H9 (cell line): Measurements from ENCODE around the gene GGT7. TPM values are rescaled to one million over a fixed set of nuclear protein-coding genes. Genes with fewer than 3 reads are reported as not detected.

ENCODE experiments used
- DNase-seq: peaks from one replicate; pipeline ENCODE4 v3.0.0-alpha.2; 2017
- H2AFZ ChIP-seq: one replicate; pipeline ENCODE4 v1.6.1; 2013; ENCODE audit warnings: mild to moderate bottlenecking, low read length, control low read depth, moderate library complexity
- H2AK5ac ChIP-seq: 2 replicates; pipeline ENCODE4 v1.6.1; 2013; ENCODE audit warnings: low read length, control low read depth, mixed read lengths; ENCODE audit not compliant: insufficient read length
- H2BK120ac ChIP-seq: one replicate; pipeline ENCODE4 v1.6.1; 2013; ENCODE audit warnings: low read depth, mild to moderate bottlenecking, low read length, control low read depth, inconsistent platforms; ENCODE audit not compliant: poor library complexity, severe bottlenecking
- H2BK12ac ChIP-seq: 2 replicates; pipeline ENCODE4 v1.6.1; 2013; ENCODE audit warnings: low read length, control low read depth, mixed read lengths, low read depth; ENCODE audit not compliant: insufficient read length
- H2BK15ac ChIP-seq: 2 replicates; pipeline ENCODE4 v1.6.1; 2013; ENCODE audit warnings: low read depth, low read length, control low read depth
- H2BK20ac ChIP-seq: one replicate; pipeline ENCODE4 v1.6.1; 2013; ENCODE audit warnings: low read depth, mild to moderate bottlenecking, low read length, control low read depth, inconsistent platforms; ENCODE audit not compliant: poor library complexity, severe bottlenecking
- H2BK5ac ChIP-seq: 2 replicates; pipeline ENCODE4 v1.6.1; 2013; ENCODE audit warnings: low read length, control low read depth, mixed read lengths; ENCODE audit not compliant: insufficient read length
- H3K14ac ChIP-seq: 2 replicates; pipeline ENCODE4 v1.6.1; 2013; ENCODE audit warnings: low read length, control low read depth; ENCODE audit not compliant: insufficient read depth
- H3K18ac ChIP-seq: 2 replicates; pipeline ENCODE4 v1.6.1; 2013; ENCODE audit warnings: low read depth, mild to moderate bottlenecking, mixed read lengths, low read length, control low read depth; ENCODE audit not compliant: insufficient read length
- H3K23ac ChIP-seq: 2 replicates; pipeline ENCODE4 v1.6.1; 2013; ENCODE audit warnings: low read length, control low read depth, mixed read lengths, low read depth; ENCODE audit not compliant: insufficient read length
- H3K23me2 ChIP-seq: 2 replicates; pipeline ENCODE4 v1.6.1; 2013; ENCODE audit warnings: low read depth, mild to moderate bottlenecking, mixed read lengths, low read length, control low read depth; ENCODE audit not compliant: insufficient read length, poor library complexity, severe bottlenecking
- H3K27ac ChIP-seq: 2 replicates; pipeline ENCODE4 v1.5.1; 2013; ENCODE audit warnings: low read length, control low read depth, mixed read lengths, low read depth; ENCODE audit not compliant: insufficient read length
- H3K27me3 ChIP-seq: 2 replicates; pipeline ENCODE4 v1.6.1; 2013; ENCODE audit warnings: low read length, control low read depth, inconsistent platforms; ENCODE audit not compliant: insufficient read depth
- H3K4ac ChIP-seq: 2 replicates; pipeline ENCODE4 v1.6.1; 2013; ENCODE audit warnings: low read depth, mild to moderate bottlenecking, control low read depth, inconsistent platforms, low read length, moderate library complexity
- H3K4me1 ChIP-seq: 2 replicates; pipeline ENCODE4 v1.6.1; 2013; ENCODE audit warnings: low read length, control low read depth, inconsistent platforms; ENCODE audit not compliant: insufficient read depth
- H3K4me2 ChIP-seq: 2 replicates; pipeline ENCODE4 v1.6.1; 2013; ENCODE audit warnings: low read length, control low read depth, mixed read lengths; ENCODE audit not compliant: insufficient read length, insufficient read depth
- H3K56ac ChIP-seq: 2 replicates; pipeline ENCODE4 v1.6.1; 2013; ENCODE audit warnings: low read depth, mild to moderate bottlenecking, mixed read lengths, low read length, control low read depth; ENCODE audit not compliant: insufficient read length
- H3K79me1 ChIP-seq: 2 replicates; pipeline ENCODE4 v1.6.1; 2013; ENCODE audit warnings: low read depth, mild to moderate bottlenecking, moderate library complexity, low read length, control low read depth, inconsistent platforms; ENCODE audit not compliant: insufficient read depth, poor library complexity, severe bottlenecking
- H3K79me2 ChIP-seq: 2 replicates; pipeline ENCODE4 v1.6.1; 2013; ENCODE audit warnings: low read length, control low read depth, inconsistent platforms; ENCODE audit not compliant: insufficient read depth
- H3K9ac ChIP-seq: 2 replicates; pipeline ENCODE4 v1.6.1; 2013; ENCODE audit warnings: low read length, control low read depth, mixed read lengths; ENCODE audit not compliant: insufficient read length; ENCODE audit errors: extremely low read depth
- H3K9me3 ChIP-seq: one replicate; pipeline ENCODE4 v1.6.1; 2013; ENCODE audit warnings: low read depth, low read length, inconsistent platforms; ENCODE audit not compliant: control insufficient read depth
- H3T11ph ChIP-seq: one replicate; pipeline ENCODE4 v1.6.1; 2013; ENCODE audit warnings: mild to moderate bottlenecking, low read length, control low read depth, inconsistent platforms
- H4K20me1 ChIP-seq: one replicate; pipeline ENCODE4 v1.6.1; 2013; ENCODE audit not compliant: control insufficient read depth, insufficient read length, insufficient read depth
- H4K5ac ChIP-seq: 2 replicates; pipeline ENCODE4 v1.6.1; 2013; ENCODE audit warnings: low read depth, mild to moderate bottlenecking, mixed read lengths, low read length, control low read depth; ENCODE audit not compliant: insufficient read length
- H4K8ac ChIP-seq: replicated peaks from 2 replicates; pipeline ENCODE4 v1.6.1; 2013; ENCODE audit warnings: low read length, control low read depth, mixed read lengths, low read depth; ENCODE audit not compliant: insufficient read length
- H4K91ac ChIP-seq: 2 replicates; pipeline ENCODE4 v1.6.1; 2013; ENCODE audit warnings: low read depth, mild to moderate bottlenecking, moderate library complexity, mixed read lengths, low read length, control low read depth; ENCODE audit not compliant: insufficient read length
- H3K27ac Mint-ChIP-seq, 3 experiments: 2 replicates in 2 of 3; 3 replicates in 1 of 3; pipeline ENCODE4 v1.8.0; 2020 to 2021; ENCODE audit warnings: mixed read lengths in 3 of 3, mild to moderate bottlenecking in 1 of 3, moderate library complexity in 1 of 3
- H3K27me3 Mint-ChIP-seq: 2 replicates; pipeline ENCODE4 v1.8.0; 2021; ENCODE audit warnings: low read depth, mild to moderate bottlenecking, moderate library complexity, mixed read lengths
- H3K36me3 Mint-ChIP-seq, 3 experiments: 2 replicates in 2 of 3; 3 replicates in 1 of 3; pipeline ENCODE4 v1.8.0; 2020 to 2021; ENCODE audit warnings: low read depth in 3 of 3, mixed read lengths in 3 of 3; ENCODE audit not compliant: insufficient read depth in 1 of 3
- H3K4me1 Mint-ChIP-seq, 2 experiments: 2 replicates each; pipeline ENCODE4 v1.8.0; 2020; ENCODE audit warnings: mixed read lengths in 2 of 2
- H3K4me3 Mint-ChIP-seq, 2 experiments: 2 replicates in 1 of 2; 3 replicates in 1 of 2; pipeline ENCODE4 v1.8.0; 2020 to 2021; ENCODE audit warnings: mild to moderate bottlenecking in 2 of 2, mixed read lengths in 2 of 2, moderate library complexity in 1 of 2
- H3K9me3 Mint-ChIP-seq, 2 experiments: 2 replicates in 1 of 2; 3 replicates in 1 of 2; pipeline ENCODE4 v1.8.0; 2020; ENCODE audit warnings: mild to moderate bottlenecking in 2 of 2, mixed read lengths in 2 of 2, moderate library complexity in 1 of 2
- WGBS: extraction: QIAGEN DNeasy Blood & Tissue Kit; methylation state at CpG from one replicate; pipeline ENCODE4 v1.1.7; 2013; ENCODE audit warnings: missing lambda C conversion rate, low lambda C conversion rate, mixed read lengths; ENCODE audit not compliant: insufficient read length; ENCODE audit errors: extremely low coverage; 5-methylcytosine and 5-hydroxymethylcytosine counted together
- total RNA-seq: library from RNA; stranded (reverse); gene quantifications from 2 replicates; pipeline ENCODE4 v1.2.1, GENCODE V29; 2021
- TF ChIP-seq, protein P1 (sequence below): fragments of 200-600 bp; sonication (generic); conservative IDR thresholded peaks from 3 replicates; pipeline ENCODE4 v1.8.0; 2021; ENCODE audit warnings: antibody characterized with exemption, mild to moderate bottlenecking

GGT7 gene
- total RNA-seq, 1 experiment from 2014 or later, result 38.6 TPM

DNA sequence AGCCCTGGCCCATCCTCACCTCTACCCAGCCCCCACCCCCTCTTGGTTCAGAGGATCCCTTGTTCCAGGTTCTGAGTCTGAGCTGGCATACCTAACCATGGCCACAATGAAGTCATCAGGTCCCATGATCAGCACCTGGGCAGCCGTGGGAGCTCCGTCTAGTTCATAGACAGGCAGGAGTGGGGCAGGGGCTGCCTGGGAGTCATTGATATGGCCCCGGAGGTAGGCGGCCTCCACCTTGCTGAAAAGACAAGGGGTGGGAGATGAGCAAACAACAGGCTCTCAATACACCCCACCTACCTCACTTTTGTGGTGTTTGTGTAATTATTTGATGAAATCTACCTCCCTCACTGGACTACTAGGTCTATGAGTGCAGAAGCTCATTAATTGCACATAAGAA lies 20.4 kb downstream of the GGT7 start:
- H2BK15ac ChIP-seq, result no peak overlapping the region
- no peak overlapping the region for H3K14ac ChIP-seq
- no peak overlapping the region for H3K23ac ChIP-seq
- no peaks in the 10 kb centered on the region for H3K79me2 ChIP-seq
- H3K18ac ChIP-seq, result no peak overlapping the region
- H3K56ac ChIP-seq, result no peak overlapping the region
- no peak overlapping the region for H2BK12ac ChIP-seq
- no peak overlapping the region for H3T11ph ChIP-seq
- no peak for DNase-seq
- peaks cover 8 to 62% (median 25%) of the 10 kb centered on the region in 3 experiments; a peak in 6 of 7 replicates for H3K36me3 Mint-ChIP-seq
- no peak overlapping the region for H2BK20ac ChIP-seq
- H3K4me3 Mint-ChIP-seq, result no peak overlapping the region
- H3K4ac ChIP-seq, result no peak overlapping the region
- H3K4me2 ChIP-seq, result no peak overlapping the region
- no peaks in the 10 kb centered on the region for H3K9me3 ChIP-seq
- no CpG with 5 or more reads among the region's 4 CpGs for WGBS
- H3K9me3 Mint-ChIP-seq, result no peaks in the 10 kb centered on the region
- H3K4me1 ChIP-seq, result no peaks in the 10 kb centered on the region
- H3K27ac Mint-ChIP-seq, result no peak overlapping the region
- no peaks in the 10 kb centered on the region for H3K27me3 ChIP-seq
- H4K5ac ChIP-seq, result no peak overlapping the region
- H3K27me3 Mint-ChIP-seq, result no peaks in the 10 kb centered on the region
- H3K23me2 ChIP-seq, result no peaks in the 10 kb centered on the region
- H2BK5ac ChIP-seq, result no peak overlapping the region
- no peak overlapping the region for H3K9ac ChIP-seq
- H3K4me1 Mint-ChIP-seq, result no peaks in the 10 kb centered on the region
- H2BK120ac ChIP-seq, result no peak overlapping the region
- H4K8ac ChIP-seq, result no peak overlapping the region
- no peak overlapping the region for H4K91ac ChIP-seq
- no peak overlapping the region for H3K27ac ChIP-seq
- TF ChIP-seq, protein P1, sequence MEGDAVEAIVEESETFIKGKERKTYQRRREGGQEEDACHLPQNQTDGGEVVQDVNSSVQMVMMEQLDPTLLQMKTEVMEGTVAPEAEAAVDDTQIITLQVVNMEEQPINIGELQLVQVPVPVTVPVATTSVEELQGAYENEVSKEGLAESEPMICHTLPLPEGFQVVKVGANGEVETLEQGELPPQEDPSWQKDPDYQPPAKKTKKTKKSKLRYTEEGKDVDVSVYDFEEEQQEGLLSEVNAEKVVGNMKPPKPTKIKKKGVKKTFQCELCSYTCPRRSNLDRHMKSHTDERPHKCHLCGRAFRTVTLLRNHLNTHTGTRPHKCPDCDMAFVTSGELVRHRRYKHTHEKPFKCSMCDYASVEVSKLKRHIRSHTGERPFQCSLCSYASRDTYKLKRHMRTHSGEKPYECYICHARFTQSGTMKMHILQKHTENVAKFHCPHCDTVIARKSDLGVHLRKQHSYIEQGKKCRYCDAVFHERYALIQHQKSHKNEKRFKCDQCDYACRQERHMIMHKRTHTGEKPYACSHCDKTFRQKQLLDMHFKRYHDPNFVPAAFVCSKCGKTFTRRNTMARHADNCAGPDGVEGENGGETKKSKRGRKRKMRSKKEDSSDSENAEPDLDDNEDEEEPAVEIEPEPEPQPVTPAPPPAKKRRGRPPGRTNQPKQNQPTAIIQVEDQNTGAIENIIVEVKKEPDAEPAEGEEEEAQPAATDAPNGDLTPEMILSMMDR, result no peak
- no peak overlapping the region for H2AFZ ChIP-seq
- no peaks in the 10 kb centered on the region for H4K20me1 ChIP-seq
- H3K79me1 ChIP-seq, result no peaks in the 10 kb centered on the region
- H2AK5ac ChIP-seq, result no peak overlapping the region
